Stimulated activated CD4-positive, alpha-beta T cell treated with anti-CD3 and anti-CD28 coated beads, TNF-alpha, amount 100 ng/mL, for 4 hours (primary cell): ENCODE results near the gene TSC22D3.
"Not testable (repeated sequence)": the region's sequence is repeated elsewhere in the genome, so short reads cannot be mapped to it uniquely, and the experiment has no call there.

Source experiments
- DNase-seq, 3 experiments: peaks; one replicate each; pipeline ENCODE4 v3.0.0-alpha.2; 2020; ENCODE audit warnings: low read depth in 3 of 3

Gene TSC22D3

GRCh38 chrX:107712231-107713202, 63.1 kb downstream of the TSC22D3 start:
- no peak for DNase-seq

- DNase-seq: no peak
Observed at GRCh38 chrX:107711521-107712181, 63.9 kb downstream of the TSC22D3 start.

GRCh38 chrX:107710617-107711391, 64.8 kb downstream of the TSC22D3 start:
- no peak for DNase-seq

- DNase-seq: no peak
Observed at GRCh38 chrX:107709266-107709806, 66.3 kb downstream of the TSC22D3 start.

GRCh38 chrX:107708762-107709161, 66.8 kb downstream of the TSC22D3 start:
- no peak for DNase-seq

- no peak for DNase-seq
Observed at GRCh38 chrX:107707866-107708265, 67.7 kb downstream of the TSC22D3 start.

GRCh38 chrX:107706309-107706708, 69.3 kb downstream of the TSC22D3 start:
- no peak for DNase-seq

GRCh38 chrX:107704587-107704986, 71.0 kb downstream of the TSC22D3 start:
- DNase-seq: no peak

- no peak for DNase-seq
Observed at GRCh38 chrX:107704181-107704580, 71.4 kb downstream of the TSC22D3 start.

- DNase-seq: no peak
Observed at GRCh38 chrX:107701493-107702121, 74.0 kb downstream of the TSC22D3 start.

GRCh38 chrX:107700790-107701189, 74.8 kb downstream of the TSC22D3 start:
- DNase-seq: no peak

- no peak for DNase-seq
Observed at GRCh38 chrX:107700317-107700774, 75.2 kb downstream of the TSC22D3 start.

- no peak for DNase-seq
Observed at GRCh38 chrX:107699616-107700015, 76.0 kb downstream of the TSC22D3 start.

- DNase-seq: no peak
Observed at GRCh38 chrX:107691024-107691448, 84.6 kb downstream of the TSC22D3 start.

- no peak for DNase-seq
Observed at GRCh38 chrX:107687445-107687844, 88.1 kb downstream of the TSC22D3 start.

GRCh38 chrX:107686792-107687191, 88.8 kb downstream of the TSC22D3 start:
- DNase-seq: no peak

- DNase-seq: no peak
Observed at GRCh38 chrX:107686026-107686425, 89.6 kb downstream of the TSC22D3 start.

GRCh38 chrX:107685586-107685985, 90.0 kb downstream of the TSC22D3 start:
- DNase-seq: not testable (repeated sequence)

GRCh38 chrX:107684956-107685385, 90.6 kb downstream of the TSC22D3 start:
- no peak for DNase-seq

- no peak for DNase-seq
Observed at GRCh38 chrX:107683931-107684330, 91.7 kb downstream of the TSC22D3 start.
